AG04450 (cell line): ENCODE data around the gene OXSR1. TPM values are rescaled to one million over a fixed set of nuclear protein-coding genes. Genes with fewer than 3 reads are reported as not detected.

Experiments
- CTCF ChIA-PET: fragments of 300-600, 350-600 bp; formaldehyde crosslinking; extraction: SDS; loops from one replicate; lab custom pipeline; 2022; ENCODE audit warnings: antibody characterized with exemption, inconsistent platforms; lab: Charles Lee
- POLR2A ChIA-PET: fragments of 350-600 bp; formaldehyde crosslinking; extraction: SDS; loops from one replicate; lab custom pipeline; 2021; ENCODE audit warnings: antibody characterized with exemption, inconsistent platforms; lab: Yijun Ruan, JAX
- DNase-seq: peaks from one replicate; pipeline ENCODE4 v3.0.0-alpha.2; 2011; ENCODE audit warnings: low read depth, low spot score
- H3K27ac ChIP-seq: one replicate; pipeline ENCODE4 v1.5.1; 2012; ENCODE audit warnings: low read depth, low read length, control low read depth
- H3K27me3 ChIP-seq: one replicate; pipeline ENCODE4 v1.6.0; 2012; ENCODE audit warnings: low read length; ENCODE audit not compliant: control insufficient read depth, insufficient read depth
- H3K4me3 ChIP-seq: 2 replicates; pipeline ENCODE4 v1.5.1; 2011; ENCODE audit warnings: mild to moderate bottlenecking, low read depth, low read length, control low read depth
- H3K9me3 ChIP-seq: 2 replicates; pipeline ENCODE4 v1.5.1; 2012; ENCODE audit warnings: low read length; ENCODE audit not compliant: control insufficient read depth, insufficient read depth
- CTCF ChIP-seq: IDR thresholded peaks from 2 replicates; pipeline ENCODE4 v1.5.1; 2011; ENCODE audit warnings: low read depth, low read length, control low read depth, inconsistent platforms
- polyA plus RNA-seq: library from polyadenylated mRNA; depleted of rRNA; stranded (reverse); fragments of >200 nt; gene quantifications from 2 replicates; pipeline ENCODE4 v1.2.3, GENCODE V29; 2011

OXSR1 gene
- polyA plus RNA-seq, 1 experiment, result 42.3 TPM

DNA sequence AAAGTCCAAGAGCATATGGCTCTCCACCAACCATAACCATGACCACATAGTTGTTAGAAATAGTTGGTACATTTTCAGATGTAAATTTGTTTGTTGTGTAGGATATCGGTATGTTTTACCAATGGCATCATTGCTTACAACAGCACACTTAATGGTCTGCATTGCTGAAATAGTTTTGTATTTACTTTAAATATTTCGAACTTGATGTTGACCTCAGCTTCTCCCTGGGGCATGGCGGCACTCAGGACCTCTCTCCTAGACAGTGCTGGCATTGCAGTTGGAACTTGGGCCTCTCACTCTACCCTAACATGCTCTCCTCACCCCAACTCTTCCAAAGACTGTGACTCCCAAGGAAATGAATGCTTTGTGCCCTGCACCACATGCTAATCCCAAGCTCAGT lies 105.3 kb downstream of the OXSR1 start:
- H3K27ac ChIP-seq, result no peak overlapping the region
- no peak for DNase-seq
- H3K4me3 ChIP-seq, result no peak overlapping the region
- no peaks in the 10 kb centered on the region for H3K27me3 ChIP-seq
- no peak for TF ChIP-seq CTCF
- CTCF ChIA-PET, result interaction anchor here (1.0 kb wide), 2 partner anchors 30 to 76 kb away, joined by 3 to 4 read pairs; partner anchors contain the start of gene XYLB
- H3K9me3 ChIP-seq, result no peaks in the 10 kb centered on the region
- POLR2A ChIA-PET, result no interaction called here

DNA sequence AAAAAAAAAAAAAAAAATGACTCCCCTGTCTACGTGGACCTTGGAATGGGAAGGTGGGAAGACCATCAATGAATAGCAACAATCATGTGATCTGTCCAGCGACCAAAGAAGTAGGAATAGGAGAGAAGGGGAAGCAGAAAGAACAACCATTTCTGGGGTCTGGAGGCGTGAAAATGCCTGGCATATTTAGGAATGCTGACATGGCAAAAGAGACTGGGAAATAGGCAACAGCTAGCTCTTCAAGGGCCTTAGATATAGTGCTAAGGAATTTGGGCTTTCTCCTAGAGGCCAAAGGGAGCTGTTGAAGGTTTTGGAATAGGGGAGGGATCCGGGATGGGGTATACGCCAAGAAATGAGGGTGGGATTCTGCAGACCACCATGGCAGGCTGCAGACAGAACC lies 106.2 kb downstream of the OXSR1 start:
- CTCF ChIA-PET, result interaction anchor here (0.5 to 1.0 kb wide), 2 partner anchors 30 to 36 kb away, joined by 3 read pairs; no protein-coding TSS in a partner anchor
- DNase-seq, result no peak
- no peak overlapping the region for H3K4me3 ChIP-seq
- POLR2A ChIA-PET, result no interaction called here
- no peaks in the 10 kb centered on the region for H3K9me3 ChIP-seq
- TF ChIP-seq CTCF, result no peak
- H3K27ac ChIP-seq, result no peak overlapping the region
- no peaks in the 10 kb centered on the region for H3K27me3 ChIP-seq

DNA sequence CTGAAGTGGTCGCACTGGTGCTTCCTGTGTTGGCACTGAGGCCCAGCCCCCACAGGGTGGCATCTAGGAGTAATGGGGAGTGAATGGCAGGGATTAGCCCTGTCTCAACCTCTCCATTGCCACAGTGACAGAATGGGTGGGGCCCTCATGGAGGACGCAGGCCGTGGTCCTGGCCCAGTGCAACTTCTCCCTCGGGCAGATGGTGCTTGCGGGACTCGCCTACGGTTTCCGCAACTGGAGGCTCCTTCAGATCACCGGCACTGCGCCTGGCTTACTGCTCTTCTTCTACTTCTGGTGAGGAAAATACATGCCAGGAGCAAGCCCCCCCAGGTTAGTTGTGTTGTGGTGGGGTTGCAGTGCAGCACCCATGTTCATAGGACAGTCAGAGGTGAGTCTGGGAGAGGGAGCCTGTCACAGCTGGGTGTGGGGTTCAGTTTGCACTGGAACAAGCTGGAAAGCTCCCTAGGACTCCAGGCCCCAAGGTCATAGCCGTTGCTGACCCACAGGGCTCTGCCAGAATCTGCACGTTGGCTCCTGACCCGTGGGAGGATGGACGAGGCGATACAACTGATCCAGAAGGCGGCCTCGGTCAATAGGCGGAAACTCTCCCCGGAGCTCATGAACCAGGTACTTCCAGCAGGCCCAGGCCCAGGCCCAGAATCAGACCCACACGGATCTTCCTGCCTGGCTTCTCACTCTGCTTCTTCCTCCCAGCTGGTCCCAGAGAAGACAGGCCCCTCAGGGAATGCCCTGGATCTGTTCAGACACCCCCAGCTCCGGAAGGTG lies 109.7 kb downstream of the OXSR1 start:
- DNase-seq, result no peak
- Histone ChIP-seq H3K9me3 (no peaks in the 10 kb centered on the region), H3K4me3 (no peak overlapping the region), H3K27me3 (no peaks in the 10 kb centered on the region), H3K27ac (no peak overlapping the region)
- no peak for TF ChIP-seq CTCF
- POLR2A ChIA-PET, result no interaction called here
- CTCF ChIA-PET, result no interaction called here

DNA sequence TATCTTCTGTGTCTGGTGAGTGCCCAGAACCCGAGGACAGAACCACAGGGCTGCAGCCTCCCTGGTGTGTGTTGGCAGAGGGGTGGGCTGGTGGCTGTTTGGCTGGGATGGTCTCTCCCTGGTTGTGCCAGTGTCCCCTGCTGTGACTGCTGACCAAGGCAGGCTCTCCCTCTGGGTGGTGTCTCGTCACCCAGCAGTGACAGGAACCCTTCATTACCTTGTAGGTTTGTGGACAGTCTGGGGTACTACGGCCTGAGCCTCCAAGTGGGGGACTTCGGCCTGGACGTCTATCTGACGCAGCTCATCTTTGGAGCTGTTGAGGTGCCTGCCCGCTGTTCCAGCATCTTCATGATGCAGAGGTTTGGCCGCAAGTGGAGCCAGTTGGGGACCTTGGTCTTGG lies 110.3 kb downstream of the OXSR1 start:
- ChIA-PET POLR2A (no interaction called here), CTCF (no interaction called here)
- H3K27me3 ChIP-seq, result no peaks in the 10 kb centered on the region
- no peak overlapping the region for H3K27ac ChIP-seq
- no peaks in the 10 kb centered on the region for H3K9me3 ChIP-seq
- DNase-seq, result no peak
- H3K4me3 ChIP-seq, result no peak overlapping the region
- no peak for TF ChIP-seq CTCF

DNA sequence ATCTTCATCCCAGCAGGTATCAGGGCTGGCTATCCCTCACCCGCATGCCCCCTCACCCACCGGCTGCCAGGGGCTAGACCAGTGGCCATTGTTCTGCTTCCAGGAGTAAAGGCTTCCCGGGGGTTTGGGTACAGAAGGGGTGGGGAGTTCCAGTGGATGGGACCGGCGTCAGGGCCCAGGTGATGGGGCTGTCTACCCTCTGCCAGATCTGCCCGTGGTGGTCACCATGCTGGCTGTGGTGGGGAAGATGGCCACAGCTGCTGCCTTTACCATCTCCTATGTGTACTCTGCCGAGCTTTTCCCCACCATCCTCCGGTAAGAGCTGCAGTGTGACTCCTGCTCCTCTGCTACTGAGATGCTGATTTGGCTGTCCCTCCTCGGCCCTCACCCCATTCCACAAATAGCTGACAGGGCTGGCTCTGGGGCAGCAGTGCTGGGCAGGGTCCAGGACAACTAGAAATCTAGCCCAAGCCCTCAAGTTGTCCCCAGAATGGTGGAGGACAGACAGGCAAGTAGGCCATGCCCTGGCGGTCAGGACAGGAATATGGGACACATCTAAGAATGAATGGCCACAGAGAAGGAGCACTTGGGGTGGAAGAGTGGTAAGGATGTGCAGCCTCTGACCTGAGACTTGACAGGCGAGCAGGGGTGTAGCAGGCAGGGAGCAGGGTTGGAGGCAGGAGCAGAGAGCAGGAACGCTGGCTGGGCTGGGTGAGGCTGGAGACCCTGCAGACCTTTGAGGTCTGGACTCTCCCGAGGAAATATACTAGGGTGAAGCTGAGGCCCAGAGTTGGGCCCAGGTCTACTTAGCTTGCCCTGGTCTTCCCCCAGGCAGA lies 111.0 kb downstream of the OXSR1 start:
- H3K4me3 ChIP-seq, result no peak overlapping the region
- ChIA-PET CTCF (no interaction called here), POLR2A (no interaction called here)
- H3K9me3 ChIP-seq, result no peaks in the 10 kb centered on the region
- no peak for TF ChIP-seq CTCF
- no peak for DNase-seq
- no peak overlapping the region for H3K27ac ChIP-seq
- no peaks in the 10 kb centered on the region for H3K27me3 ChIP-seq
